Brain microvascular endothelial cell (primary cell): ENCODE measurements around the gene MGME1.

ENCODE experiments used
- DNase-seq: peaks from one replicate; pipeline ENCODE4 v3.0.0-alpha.2; 2020
- H3K27ac ChIP-seq: fragments of 250-450 bp; sonication (Bioruptor Pico); 2 replicates; pipeline ENCODE4 v1.5.1; 2020; ENCODE audit warnings: mild to moderate bottlenecking, moderate library complexity
- H3K27me3 ChIP-seq: fragments of 250-450 bp; sonication (Bioruptor Pico); replicated peaks from 2 replicates; pipeline ENCODE4 v1.5.1; 2020; ENCODE audit warnings: mild to moderate bottlenecking
- H3K36me3 ChIP-seq: fragments of 250-450 bp; sonication (Bioruptor Pico); replicated peaks from 2 replicates; pipeline ENCODE4 v1.5.1; 2020; ENCODE audit warnings: mild to moderate bottlenecking
- H3K4me3 ChIP-seq: 2 replicates; pipeline ENCODE4 v1.5.1; 2011; ENCODE audit warnings: low read depth, mild to moderate bottlenecking, control low read depth, low read length, moderate library complexity
- CTCF ChIP-seq: IDR thresholded peaks from 2 replicates; pipeline ENCODE4 v1.5.1; 2011; ENCODE audit warnings: low read depth, mild to moderate bottlenecking, moderate library complexity, low read length, control low read depth, inconsistent platforms; ENCODE audit errors: missing control alignments
- in situ Hi-C: cut with HindIII; loops from 2 replicates; pipeline ENCODE4 v1.10.0; 2017; ENCODE audit warnings: low sequenced_read_pairs, low pct_ligation_motif_present

The MGME1 gene

GRCh38 chr20:17968366-17969277 lies at the start of gene MGME1, which contains the start of gene SNX5:
Gene MGME1, plus strand, starts transcription at chr20:17969018. Its CDS starts 842 bp downstream, at chr20:17969860.
Gene SNX5, minus strand, starts transcription at chr20:17968794. Its CDS starts 369 bp downstream, at chr20:17968425.
- peaks cover 2% of the 10 kb centered on the region for H3K36me3 ChIP-seq
- peak within 1 kb of the TSS; percentile 95 for H3K4me3 ChIP-seq
- TF ChIP-seq CTCF = no peak
- H3K27me3 ChIP-seq = no peaks in the 10 kb centered on the region
- H3K27ac ChIP-seq = peak within 1 kb of the TSS; percentile 98
- in situ Hi-C loops = no loop called here
- DNase-seq = peak; percentile 100

- H3K4me3 ChIP-seq = no peak overlapping the region
These were observed 49.7 kb upstream of the MGME1 start for GRCh38 chr20:17919149-17919548.

GRCh38 chr20:17921774-17922173 lies 47.0 kb upstream of the MGME1 start:
- DNase-seq = no peak
- TF ChIP-seq CTCF = no peak
- Histone ChIP-seq H3K36me3 (no peaks in the 10 kb centered on the region), H3K4me3 (no peak overlapping the region), H3K27me3 (no peaks in the 10 kb centered on the region), H3K27ac (no peak overlapping the region)
- in situ Hi-C loops = no loop called here

More at GRCh38 chr20:17919149-17919548, 49.7 kb upstream of the MGME1 start:
- Histone ChIP-seq H3K27me3 (no peaks in the 10 kb centered on the region), H3K36me3 (no peaks in the 10 kb centered on the region), H3K27ac (no peak overlapping the region)
- in situ Hi-C loops = no loop called here
- TF ChIP-seq CTCF = no peak
- no peak for DNase-seq

- no peak for DNase-seq
- TF ChIP-seq CTCF = no peak
- Histone ChIP-seq H3K27ac (no peak overlapping the region), H3K4me3 (no peak overlapping the region), H3K27me3 (no peaks in the 10 kb centered on the region), H3K36me3 (no peaks in the 10 kb centered on the region)
- in situ Hi-C loops = no loop called here
These were observed 43.5 kb upstream of the MGME1 start for GRCh38 chr20:17925141-17925939.

- TF ChIP-seq CTCF = no peak
- H3K36me3 ChIP-seq = no peaks in the 10 kb centered on the region
- H3K4me3 ChIP-seq = no peak overlapping the region
- in situ Hi-C loops = no loop called here
- H3K27ac ChIP-seq = no peak overlapping the region
- H3K27me3 ChIP-seq = no peaks in the 10 kb centered on the region
- no peak for DNase-seq
These were observed 42.9 kb upstream of the MGME1 start for GRCh38 chr20:17925940-17926300.
